GM12873 (cell line): Measurements from ENCODE around the gene TMEM154.

ENCODE experiments used
- TF ChIP-seq, protein P1 (sequence below): IDR thresholded peaks from 2 replicates; pipeline ENCODE4 v1.5.1; 2012; ENCODE audit warnings: low read depth, mild to moderate bottlenecking, moderate library complexity, low read length, control low read depth; ENCODE audit not compliant: insufficient read depth; ENCODE audit errors: missing control alignments

TMEM154 gene

DNA sequence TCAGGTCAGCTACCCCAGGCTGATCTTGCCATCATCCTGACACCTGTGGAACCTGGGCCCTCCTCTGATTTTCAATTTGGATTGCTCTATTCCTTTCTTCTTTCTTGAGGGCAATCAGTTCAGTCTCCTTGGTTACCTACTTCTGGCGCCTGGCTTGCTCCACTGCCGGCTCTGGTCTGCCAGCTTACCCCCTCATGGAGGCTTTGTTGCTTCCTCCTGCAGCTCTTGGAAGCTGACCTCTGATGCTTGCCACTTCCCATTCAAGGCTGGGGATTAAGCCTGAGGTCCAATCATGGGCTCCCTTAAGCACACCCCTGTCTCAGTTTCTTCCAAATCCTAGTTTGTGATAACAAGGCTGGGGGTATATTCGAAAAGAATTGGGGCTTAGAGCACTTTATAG is 5.4 kb downstream of the TMEM154 start:
- TF ChIP-seq, protein P1, sequence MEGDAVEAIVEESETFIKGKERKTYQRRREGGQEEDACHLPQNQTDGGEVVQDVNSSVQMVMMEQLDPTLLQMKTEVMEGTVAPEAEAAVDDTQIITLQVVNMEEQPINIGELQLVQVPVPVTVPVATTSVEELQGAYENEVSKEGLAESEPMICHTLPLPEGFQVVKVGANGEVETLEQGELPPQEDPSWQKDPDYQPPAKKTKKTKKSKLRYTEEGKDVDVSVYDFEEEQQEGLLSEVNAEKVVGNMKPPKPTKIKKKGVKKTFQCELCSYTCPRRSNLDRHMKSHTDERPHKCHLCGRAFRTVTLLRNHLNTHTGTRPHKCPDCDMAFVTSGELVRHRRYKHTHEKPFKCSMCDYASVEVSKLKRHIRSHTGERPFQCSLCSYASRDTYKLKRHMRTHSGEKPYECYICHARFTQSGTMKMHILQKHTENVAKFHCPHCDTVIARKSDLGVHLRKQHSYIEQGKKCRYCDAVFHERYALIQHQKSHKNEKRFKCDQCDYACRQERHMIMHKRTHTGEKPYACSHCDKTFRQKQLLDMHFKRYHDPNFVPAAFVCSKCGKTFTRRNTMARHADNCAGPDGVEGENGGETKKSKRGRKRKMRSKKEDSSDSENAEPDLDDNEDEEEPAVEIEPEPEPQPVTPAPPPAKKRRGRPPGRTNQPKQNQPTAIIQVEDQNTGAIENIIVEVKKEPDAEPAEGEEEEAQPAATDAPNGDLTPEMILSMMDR = no peak

DNA sequence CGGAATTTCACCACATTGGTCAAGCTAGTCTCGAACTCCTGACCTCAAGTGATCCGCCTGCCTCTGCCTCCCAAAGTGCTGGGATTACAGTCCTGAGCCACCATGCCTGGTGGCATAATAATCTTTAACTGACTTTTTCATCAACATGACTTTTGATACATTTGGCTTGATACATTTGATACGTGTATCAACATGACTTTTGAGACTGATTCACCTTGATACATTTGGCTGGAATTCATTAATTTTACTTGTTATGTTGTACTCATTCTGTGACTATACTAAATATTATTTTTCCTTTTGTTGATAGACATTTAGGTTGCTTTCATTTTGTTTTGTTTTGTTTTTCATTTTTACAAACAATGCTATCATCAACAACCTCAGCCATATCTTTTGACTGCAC is 6.3 kb downstream of the TMEM154 start:
- TF ChIP-seq, protein P1 = no peak

DNA sequence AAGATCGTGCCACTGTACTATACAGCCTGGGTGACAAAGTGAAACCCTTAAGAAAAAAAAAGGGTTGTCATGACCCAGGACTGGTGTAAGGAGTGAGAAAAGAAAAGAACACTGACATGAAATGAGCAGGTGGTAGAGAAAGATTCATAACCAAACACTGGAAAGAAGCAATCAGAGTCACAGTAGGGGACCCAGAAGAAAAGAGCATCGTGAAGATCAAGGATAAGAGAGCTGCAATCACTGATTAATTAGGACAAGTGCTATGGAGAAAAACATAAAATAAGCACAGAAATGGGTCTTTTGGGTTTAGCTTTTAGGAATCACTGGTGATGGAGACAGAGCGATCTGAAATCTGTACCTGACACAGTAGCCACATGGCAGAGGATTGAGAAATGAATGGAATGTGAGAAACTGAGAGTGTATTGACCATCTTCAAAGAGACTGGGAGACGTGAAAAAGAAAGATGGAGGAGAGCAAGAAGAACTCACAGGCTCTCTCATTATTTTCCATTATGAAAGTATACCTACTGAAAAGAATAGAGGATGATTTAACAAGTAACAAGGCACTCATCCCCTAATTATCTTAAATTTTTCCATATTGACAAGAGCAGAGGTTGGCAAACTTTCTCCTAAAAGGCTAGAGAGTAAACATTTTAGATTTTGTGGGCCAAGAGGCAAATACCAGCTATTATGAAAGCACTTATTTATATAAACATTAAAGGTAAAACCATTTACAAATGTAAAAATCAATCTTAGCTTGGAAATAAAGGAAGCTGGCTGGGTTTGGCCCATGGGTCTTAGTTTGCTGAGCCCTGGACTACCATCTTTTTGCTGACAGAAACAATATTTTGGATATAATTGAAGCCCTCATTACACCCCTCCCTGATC is 7.3 kb downstream of the TMEM154 start:
- TF ChIP-seq, protein P1 = no peak

DNA sequence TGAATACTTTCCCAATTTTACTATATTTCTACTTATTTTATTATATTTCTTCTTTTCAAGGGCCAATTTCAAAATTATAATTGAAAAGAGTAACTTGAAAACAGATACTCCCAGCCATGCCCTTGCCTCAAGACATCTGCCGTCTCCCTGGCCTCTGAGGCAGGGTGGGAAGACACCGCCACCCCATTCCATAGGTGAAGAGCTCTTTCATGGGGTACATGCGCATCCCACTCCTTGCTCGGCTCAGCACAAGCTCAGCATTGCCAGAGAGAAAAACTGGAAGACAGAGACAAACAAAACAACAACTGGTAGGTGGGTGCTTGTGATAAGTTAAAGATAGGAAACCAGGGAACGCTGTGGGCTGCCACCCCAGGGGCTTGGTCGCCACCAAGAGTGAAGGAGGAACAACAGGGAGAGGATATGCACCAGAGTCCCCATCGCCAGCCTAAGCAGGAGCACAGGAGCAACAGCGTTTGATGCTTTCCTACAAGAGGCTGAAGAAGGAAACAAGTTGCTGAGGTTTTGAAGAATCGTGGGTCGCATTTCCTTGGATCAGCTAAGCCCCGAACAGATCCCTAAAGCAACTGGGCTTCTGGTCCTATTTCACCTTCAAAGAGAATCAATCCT is 11.3 kb downstream of the TMEM154 start:
- TF ChIP-seq, protein P1 = no peak

DNA sequence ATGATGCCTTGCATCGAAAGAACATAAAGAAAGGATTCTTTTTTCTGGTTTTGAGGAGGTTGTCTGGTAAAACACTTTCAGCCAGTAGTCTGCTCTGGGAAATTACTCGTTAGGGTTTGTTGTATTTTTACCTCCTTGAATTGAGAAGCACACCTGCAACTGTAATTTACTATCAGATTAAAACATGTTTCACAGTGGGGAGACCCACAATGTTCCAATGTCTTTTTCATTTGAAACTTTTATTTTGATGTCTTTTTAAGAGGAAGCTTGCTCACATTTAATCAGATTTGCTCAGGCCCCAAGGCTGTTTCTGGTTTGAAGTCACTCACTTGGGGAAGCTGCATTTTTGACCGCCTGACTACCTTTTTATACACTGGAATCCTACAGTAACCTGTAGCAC is 12.0 kb downstream of the TMEM154 start:
- TF ChIP-seq, protein P1 = no peak

DNA sequence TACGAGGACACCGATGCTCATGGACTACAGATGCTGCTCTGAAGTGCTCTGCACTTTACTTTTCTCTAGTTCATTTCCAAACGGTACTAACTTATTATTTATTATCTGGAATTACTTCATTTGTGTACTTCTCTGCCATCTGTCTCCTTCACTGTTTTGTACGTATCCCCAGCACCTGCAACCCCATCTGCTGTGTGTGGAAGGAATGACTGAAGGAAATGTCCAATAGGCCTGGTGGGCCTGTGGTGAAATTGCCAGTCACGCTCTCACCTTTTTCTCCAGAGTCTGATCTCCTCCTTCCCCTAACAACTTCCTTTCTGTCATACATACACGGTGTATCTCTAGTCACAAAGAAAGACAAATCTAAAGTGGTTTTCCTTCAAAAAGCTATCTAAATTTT is 12.9 kb downstream of the TMEM154 start:
- TF ChIP-seq, protein P1 = no peak

DNA sequence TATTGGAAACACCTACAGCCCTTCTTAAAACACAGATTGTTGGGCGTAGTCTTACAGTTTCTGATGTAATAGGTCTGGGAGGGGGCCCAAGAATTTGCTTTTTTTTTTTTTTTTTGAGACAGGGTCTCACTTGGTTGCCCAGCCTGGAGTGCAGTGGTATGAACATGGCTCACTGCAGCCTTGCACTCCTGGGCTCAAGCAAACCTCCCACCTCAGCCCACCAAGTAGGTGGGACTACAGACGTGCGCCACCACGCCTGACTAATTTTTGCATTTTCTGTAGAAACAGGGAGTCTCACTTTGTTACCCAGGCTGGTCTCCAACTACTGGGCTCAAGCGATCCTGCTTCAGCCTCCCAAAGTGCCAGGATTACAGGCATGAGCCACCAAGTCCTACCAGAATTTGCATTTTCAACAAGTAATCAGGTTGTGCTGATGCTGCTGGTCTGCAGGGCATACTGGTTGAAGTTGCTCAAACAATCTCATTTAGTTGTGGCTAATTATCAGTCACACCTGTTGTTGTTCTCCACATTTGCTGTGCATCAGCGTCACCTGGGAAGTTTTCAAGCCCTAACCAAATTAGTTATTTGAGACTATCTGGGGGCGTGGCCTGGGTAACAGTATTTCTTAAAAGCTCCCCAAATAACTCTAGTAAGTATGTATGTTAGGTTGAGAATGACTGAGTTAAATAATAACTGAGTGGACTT is 14.0 kb downstream of the TMEM154 start:
- TF ChIP-seq, protein P1 = no peak
